GM19193 (cell line): ENCODE measurements around the gene PJA1.

Source experiments
- POLR2A ChIP-seq: IDR thresholded peaks from 4 replicates; pipeline ENCODE4 v1.6.1; 2011; ENCODE audit not compliant: insufficient read depth, insufficient read length; ENCODE audit errors: extremely low read depth

Gene PJA1

GRCh38 chrX:69137371-69138117 is 27.7 kb downstream of the PJA1 start:
- no peak for TF ChIP-seq POLR2A

DNA sequence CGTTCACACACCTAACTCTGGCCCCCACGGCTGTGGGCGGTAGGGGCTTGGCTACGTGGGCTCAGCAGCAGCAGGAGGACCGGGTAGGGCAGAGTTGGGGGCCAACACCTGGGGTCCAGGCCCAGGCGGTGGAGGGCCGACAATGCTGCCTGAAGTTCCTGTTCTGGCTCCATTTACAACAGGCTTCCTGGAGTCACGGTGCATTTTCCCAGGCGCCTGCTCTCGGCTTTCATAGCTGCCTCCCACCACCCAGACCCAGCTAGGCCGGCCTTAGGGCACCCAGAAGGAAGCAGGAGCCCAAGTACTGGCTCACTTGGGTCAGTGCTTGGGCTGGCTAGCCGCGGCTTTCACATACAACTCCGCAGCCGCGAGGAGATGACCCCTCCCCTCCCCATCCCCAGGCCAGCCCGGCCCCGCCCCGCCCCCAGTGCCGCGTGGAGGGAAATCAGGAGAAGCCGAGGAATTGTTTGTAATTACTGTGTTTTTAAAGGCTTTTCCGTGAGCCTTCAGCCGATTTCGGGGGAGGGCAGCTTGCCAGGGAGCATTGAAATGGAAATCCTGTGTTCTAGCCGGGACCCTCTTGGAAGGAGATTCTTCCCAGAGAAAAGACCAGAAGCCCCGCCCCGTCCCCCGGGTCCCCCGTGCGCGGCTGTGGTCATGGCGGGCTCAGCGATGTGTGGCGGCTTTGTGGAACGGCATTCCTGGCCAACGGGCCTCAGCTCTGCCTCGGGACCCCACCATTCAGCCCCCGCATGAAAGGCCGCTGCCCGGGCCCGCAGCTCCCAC is 28.5 kb downstream of the PJA1 start:
- TF ChIP-seq POLR2A = no peak

- no peak for TF ChIP-seq POLR2A
Observed at GRCh38 chrX:69133921-69134542, 31.2 kb downstream of the PJA1 start.

GRCh38 chrX:69131886-69132285 is 33.4 kb downstream of the PJA1 start:
- TF ChIP-seq POLR2A = no peak

- TF ChIP-seq POLR2A = no peak
Observed at GRCh38 chrX:69130439-69130838, 34.8 kb downstream of the PJA1 start.

DNA sequence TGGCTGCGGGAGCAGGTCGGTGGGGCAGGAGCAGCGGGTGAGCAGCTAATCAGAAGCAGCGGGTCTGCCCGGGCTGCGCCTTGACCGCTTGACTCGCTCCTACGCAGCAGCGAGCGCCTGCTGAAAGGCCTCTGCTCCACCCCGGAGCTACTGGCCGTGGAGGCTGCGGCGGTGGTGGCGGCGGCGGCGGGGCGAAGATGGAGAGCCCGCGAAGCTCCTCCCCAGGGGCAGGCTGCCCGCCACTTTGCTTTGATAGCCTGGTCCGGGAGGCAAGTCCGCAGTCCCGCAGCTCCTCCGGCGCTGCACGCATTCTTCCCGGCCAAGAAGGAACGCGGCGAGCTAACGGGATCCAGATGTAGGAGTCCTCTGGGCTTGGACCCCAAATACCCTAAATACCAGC is 36.7 kb downstream of the PJA1 start:
- TF ChIP-seq POLR2A = no peak

DNA sequence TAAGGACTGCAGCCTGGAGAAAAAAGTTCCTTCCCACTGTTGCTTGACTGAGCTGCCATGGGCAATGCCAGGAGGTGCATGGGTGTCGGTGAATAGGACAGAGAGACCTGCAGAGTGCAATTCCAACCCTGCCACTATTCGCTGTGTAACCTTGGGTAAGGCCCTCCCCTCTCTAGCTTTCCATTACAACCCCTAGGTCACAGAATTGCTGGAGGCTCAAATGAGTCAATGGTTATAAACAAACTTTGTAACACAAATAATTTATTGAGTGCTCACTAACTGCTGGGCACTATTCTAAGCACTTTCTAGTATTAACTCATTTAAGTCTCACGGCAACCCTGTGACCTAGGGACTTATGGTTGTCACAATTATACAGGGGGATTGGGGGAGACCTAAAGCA is 37.8 kb downstream of the PJA1 start:
- TF ChIP-seq POLR2A = no peak

DNA sequence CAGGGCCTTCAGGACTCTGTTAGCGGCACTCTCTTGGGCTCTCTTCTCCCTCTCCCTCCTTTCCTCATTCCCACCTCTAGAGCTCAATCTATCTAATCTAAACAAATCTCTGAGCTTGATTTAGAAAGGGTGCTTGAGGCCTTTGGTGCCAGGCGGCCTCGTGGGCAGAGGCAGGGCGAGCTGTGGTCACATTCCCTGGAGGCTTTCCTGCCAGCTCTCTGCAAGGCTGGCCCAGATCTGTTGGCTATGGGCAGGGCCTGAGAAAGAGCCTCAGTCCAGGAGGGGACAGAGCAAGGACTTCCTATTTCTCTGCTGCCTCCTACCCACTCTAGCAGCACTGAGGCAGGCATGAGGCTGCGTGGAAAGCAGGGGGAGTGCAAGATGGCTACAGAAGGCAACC is 38.6 kb downstream of the PJA1 start:
- TF ChIP-seq POLR2A = no peak

- no peak for TF ChIP-seq POLR2A
Observed at GRCh38 chrX:69125094-69125493, 40.2 kb downstream of the PJA1 start.

DNA sequence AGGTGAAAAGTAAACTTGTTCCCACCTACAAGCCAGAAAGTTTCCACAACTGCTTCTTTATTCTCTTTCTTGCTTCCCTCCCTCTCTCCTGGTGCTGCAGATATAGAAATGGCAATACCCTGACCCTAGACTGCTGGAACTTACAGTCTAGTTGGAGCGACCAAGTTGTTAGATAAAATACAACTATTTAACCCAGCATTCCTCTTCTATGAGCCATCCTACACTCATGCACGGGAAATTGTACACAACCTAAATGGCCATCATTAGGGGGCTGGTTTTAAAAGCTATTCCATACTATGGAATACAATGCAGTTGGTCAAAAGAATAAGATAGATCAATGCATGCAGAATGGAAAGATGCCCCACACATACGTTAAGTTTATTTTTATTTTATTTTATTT is 41.1 kb downstream of the PJA1 start:
- TF ChIP-seq POLR2A = no peak

DNA sequence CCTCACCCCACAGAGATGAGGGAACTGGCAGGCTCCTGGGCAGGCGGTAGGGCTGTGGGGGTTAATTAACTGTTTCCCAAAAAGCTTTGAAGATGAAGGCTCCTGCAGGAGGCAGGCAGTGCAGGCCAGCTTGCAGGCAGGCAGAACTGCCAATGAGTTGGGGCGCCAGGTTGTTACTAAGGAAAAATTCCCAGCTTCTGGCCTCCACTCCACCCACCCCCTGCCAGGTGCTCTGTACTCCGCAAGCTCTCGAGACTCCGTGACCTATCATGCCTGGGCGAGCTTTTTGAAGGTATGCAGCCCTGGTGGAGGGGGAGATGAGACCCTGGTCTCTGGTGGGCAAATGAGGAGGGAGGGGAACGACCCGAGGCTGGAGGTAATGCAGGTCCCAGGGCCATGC is 41.8 kb downstream of the PJA1 start:
- TF ChIP-seq POLR2A = no peak

- TF ChIP-seq POLR2A = no peak
Observed at GRCh38 chrX:69121321-69122000, 43.8 kb downstream of the PJA1 start.

DNA sequence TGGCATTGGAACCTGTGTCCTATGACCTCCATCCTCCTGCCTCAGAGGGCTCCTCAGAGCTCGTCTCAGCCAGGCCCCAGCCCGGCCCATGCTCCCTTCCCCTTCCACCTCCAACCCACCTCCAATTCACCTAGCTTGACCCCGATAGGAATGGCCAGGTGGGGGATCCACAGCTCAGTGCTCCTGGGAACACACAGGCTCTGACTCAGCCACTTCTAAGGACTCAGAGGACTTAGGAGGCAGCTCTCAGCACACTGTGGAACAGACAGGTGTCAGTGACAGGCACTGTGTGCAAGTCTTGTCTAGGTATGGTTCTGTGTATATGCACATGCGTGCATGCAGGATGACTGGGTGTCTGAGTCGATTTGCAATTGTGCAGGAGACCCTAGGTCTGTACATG is 44.8 kb downstream of the PJA1 start:
- no peak for TF ChIP-seq POLR2A

DNA sequence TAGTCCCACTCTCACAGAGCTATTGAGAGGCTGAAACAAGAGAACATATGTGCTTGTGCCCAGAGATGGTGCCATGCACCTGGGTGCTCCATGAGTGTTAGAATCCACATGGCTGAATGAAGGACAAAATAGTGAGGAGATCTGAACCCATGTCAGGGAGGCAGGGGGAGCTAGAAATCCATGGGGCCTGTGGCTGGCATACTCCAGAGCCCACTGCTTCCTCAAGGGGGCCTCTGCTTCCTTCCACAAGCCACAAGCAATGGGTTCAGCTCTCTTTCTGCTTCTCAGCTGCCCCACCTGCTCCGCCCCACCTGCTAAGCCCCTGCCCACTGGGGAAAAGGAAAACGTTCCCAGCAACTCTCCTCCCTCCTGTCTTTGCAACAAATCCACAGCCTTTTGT is 46.1 kb downstream of the PJA1 start:
- no peak for TF ChIP-seq POLR2A

GRCh38 chrX:69117876-69118526 is 47.3 kb downstream of the PJA1 start:
- no peak for TF ChIP-seq POLR2A
